Loucy (cell line): Measurements from ENCODE around the gene MACROD2.

Experiments
- H2AFZ ChIP-seq: fragments of 200-600 bp; sonication (generic); 2 replicates; pipeline ENCODE4 v1.6.0; 2016; ENCODE audit warnings: antibody characterized with exemption, mild to moderate bottlenecking, low read length, moderate library complexity
- H3F3A ChIP-seq: fragments of 200-600 bp; 2 replicates; pipeline ENCODE4 v1.6.0; 2016; ENCODE audit warnings: antibody characterized with exemption, low read depth, mild to moderate bottlenecking
- H3K27me3 ChIP-seq: fragments of 200-600 bp; sonication (generic); 2 replicates; pipeline ENCODE4 v1.6.1; 2014; ENCODE audit warnings: low read length, mild to moderate bottlenecking; ENCODE audit not compliant: insufficient read depth, poor library complexity, severe bottlenecking
- H3K36me3 ChIP-seq: fragments of 200-600 bp; sonication (generic); 2 replicates; pipeline ENCODE4 v1.6.1; 2016; ENCODE audit warnings: low read length; ENCODE audit not compliant: insufficient read depth
- H3K4me1 ChIP-seq: fragments of 200-600 bp; sonication (generic); 2 replicates; pipeline ENCODE4 v1.5.1; 2014; ENCODE audit warnings: low read length, mild to moderate bottlenecking; ENCODE audit not compliant: insufficient read depth, poor library complexity, severe bottlenecking
- H3K4me2 ChIP-seq: fragments of 200-600 bp; sonication (generic); 2 replicates; pipeline ENCODE4 v1.6.0; 2014; ENCODE audit warnings: antibody characterized with exemption, low read length, low read depth, mild to moderate bottlenecking; ENCODE audit not compliant: poor library complexity, severe bottlenecking
- H3K4me3 ChIP-seq: fragments of 200-600 bp; sonication (generic); 2 replicates; pipeline ENCODE4 v1.5.1; 2014; ENCODE audit warnings: low read length, mild to moderate bottlenecking, mixed read lengths; ENCODE audit not compliant: poor library complexity, severe bottlenecking
- H3K79me2 ChIP-seq: fragments of 200-600 bp; sonication (generic); 2 replicates; pipeline ENCODE4 v1.6.1; 2014; ENCODE audit warnings: low read length; ENCODE audit not compliant: insufficient read depth
- H3K9ac ChIP-seq: fragments of 200-600 bp; sonication (generic); 2 replicates; pipeline ENCODE4 v1.6.0; 2014; ENCODE audit warnings: mild to moderate bottlenecking, low read depth, low read length, moderate library complexity; ENCODE audit not compliant: poor library complexity, severe bottlenecking
- H3K9me2 ChIP-seq: fragments of 200-600 bp; sonication (generic); replicated peaks from 2 replicates; pipeline ENCODE4 v1.6.1; 2016; ENCODE audit warnings: low read depth, low read length, mixed read lengths
- H3K9me3 ChIP-seq: fragments of 200-600 bp; sonication (generic); 2 replicates; pipeline ENCODE4 v1.6.1; 2014; ENCODE audit warnings: mild to moderate bottlenecking, antibody characterized with exemption, low read length, low read depth; ENCODE audit not compliant: insufficient read depth
- H4K20me1 ChIP-seq: fragments of 200-600 bp; sonication (generic); 2 replicates; pipeline ENCODE4 v1.6.0; 2014; ENCODE audit warnings: antibody characterized with exemption, low read length, mild to moderate bottlenecking; ENCODE audit not compliant: insufficient read depth, poor library complexity, severe bottlenecking
- EZH2phosphoT487 ChIP-seq: fragments of 200-600 bp; IDR thresholded peaks from 2 replicates; pipeline ENCODE4 v1.6.1; 2018; ENCODE audit warnings: antibody characterized with exemption, mild to moderate bottlenecking, moderate library complexity, borderline replicate concordance
- TF ChIP-seq, protein P1 (sequence below): fragments of 200-600 bp; sonication (generic); conservative IDR thresholded peaks from 2 replicates; pipeline ENCODE4 v1.5.1; 2014; ENCODE audit warnings: mild to moderate bottlenecking, antibody characterized with exemption, low read length

The MACROD2 gene

DNA sequence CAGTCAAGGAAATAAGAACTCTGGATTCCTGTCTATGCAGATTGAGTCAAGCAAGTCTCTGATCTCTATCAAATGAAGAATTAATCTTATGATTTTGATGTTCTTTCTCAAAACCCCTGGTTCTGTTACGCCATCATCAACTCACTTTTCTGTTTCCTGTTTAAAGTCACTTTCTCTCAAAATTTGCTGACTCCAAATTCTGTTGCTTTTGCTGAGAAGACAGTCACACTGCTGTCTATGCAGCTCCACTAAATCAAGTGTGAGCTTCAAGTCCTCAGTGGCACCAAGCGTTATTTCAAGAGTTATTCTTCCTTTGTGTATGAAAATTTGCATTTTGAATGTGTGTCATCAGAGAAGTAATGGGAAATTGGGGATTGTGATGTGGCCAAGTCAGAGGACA is 1914.7 kb downstream of the MACROD2 start:
- H3K79me2 ChIP-seq = no peaks in the 10 kb centered on the region
- H4K20me1 ChIP-seq = no peaks in the 10 kb centered on the region
- no peak for TF ChIP-seq EZH2phosphoT487
- TF ChIP-seq, protein P1, sequence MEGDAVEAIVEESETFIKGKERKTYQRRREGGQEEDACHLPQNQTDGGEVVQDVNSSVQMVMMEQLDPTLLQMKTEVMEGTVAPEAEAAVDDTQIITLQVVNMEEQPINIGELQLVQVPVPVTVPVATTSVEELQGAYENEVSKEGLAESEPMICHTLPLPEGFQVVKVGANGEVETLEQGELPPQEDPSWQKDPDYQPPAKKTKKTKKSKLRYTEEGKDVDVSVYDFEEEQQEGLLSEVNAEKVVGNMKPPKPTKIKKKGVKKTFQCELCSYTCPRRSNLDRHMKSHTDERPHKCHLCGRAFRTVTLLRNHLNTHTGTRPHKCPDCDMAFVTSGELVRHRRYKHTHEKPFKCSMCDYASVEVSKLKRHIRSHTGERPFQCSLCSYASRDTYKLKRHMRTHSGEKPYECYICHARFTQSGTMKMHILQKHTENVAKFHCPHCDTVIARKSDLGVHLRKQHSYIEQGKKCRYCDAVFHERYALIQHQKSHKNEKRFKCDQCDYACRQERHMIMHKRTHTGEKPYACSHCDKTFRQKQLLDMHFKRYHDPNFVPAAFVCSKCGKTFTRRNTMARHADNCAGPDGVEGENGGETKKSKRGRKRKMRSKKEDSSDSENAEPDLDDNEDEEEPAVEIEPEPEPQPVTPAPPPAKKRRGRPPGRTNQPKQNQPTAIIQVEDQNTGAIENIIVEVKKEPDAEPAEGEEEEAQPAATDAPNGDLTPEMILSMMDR = no peak
- H3K36me3 ChIP-seq = no peaks in the 10 kb centered on the region
- no peaks in the 10 kb centered on the region for H3K9me3 ChIP-seq
- no peaks in the 10 kb centered on the region for H3F3A ChIP-seq
- H3K9me2 ChIP-seq = no peaks in the 10 kb centered on the region
- H3K4me1 ChIP-seq = no peaks in the 10 kb centered on the region
- H3K4me3 ChIP-seq = no peak overlapping the region
- H3K27me3 ChIP-seq = no peaks in the 10 kb centered on the region
- no peak overlapping the region for H3K4me2 ChIP-seq
- H3K9ac ChIP-seq = no peak overlapping the region
- no peak overlapping the region for H2AFZ ChIP-seq

DNA sequence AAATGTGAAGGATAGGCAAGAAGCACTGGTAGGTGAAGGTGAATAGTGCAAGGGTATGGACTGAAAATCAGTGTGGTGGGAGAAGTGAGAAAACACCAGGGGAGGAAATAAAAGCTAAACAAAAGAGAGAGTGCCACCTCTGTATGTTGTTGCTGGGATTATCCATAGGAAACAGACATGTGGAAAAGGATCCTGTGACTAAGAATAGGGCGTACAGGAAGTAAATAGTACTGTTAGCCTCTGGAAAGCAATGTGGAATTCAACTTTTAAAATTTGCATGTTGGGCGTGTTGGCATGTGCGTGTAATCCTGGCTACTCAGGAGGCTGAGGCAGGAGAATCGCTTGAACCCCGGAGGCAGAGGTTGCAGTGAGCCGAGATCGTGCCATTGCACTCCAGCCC is 1916.3 kb downstream of the MACROD2 start:
- Histone ChIP-seq H3K4me3 (no peak overlapping the region), H3K9me2 (no peaks in the 10 kb centered on the region), H4K20me1 (no peaks in the 10 kb centered on the region), H3K79me2 (no peaks in the 10 kb centered on the region), H3K36me3 (no peaks in the 10 kb centered on the region), H3K4me2 (no peak overlapping the region), H3K9ac (no peak overlapping the region), H3K9me3 (no peaks in the 10 kb centered on the region), H3K4me1 (no peaks in the 10 kb centered on the region), H2AFZ (no peak overlapping the region), H3K27me3 (no peaks in the 10 kb centered on the region), H3F3A (no peaks in the 10 kb centered on the region)
- TF ChIP-seq, protein P1 = no peak
- no peak for TF ChIP-seq EZH2phosphoT487

DNA sequence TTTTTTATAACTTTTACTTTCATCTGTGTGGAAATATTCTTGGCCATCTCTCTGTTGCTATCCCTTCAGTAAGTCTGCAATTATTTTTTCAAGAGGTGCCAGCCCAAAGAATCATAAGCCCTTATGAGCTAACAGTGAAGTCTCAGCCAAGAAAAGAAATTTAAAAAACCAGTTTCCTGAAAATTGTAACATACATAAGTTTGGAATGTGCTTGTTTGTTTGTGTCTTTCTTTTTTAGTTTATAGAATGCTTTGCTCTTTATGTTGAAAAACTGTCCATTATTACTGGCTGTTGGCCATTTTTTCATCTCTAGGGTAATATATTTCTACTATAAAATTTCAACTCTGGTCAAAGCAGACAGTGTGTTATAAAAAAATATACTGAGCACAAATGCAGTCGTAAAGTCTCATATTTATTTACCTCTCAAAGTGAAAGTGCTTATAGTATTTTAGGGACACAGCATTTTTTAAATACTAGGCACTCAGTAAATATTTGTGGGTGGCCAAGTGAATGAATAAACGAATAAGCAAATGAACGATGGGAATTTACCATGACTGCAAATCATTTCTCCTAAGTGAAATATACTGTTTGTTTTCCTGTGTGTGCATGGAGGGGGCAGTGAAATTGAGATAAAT is 1918.2 kb downstream of the MACROD2 start:
- Histone ChIP-seq H3K27me3 (no peaks in the 10 kb centered on the region), H4K20me1 (no peaks in the 10 kb centered on the region), H3K36me3 (no peaks in the 10 kb centered on the region), H3K4me2 (no peak overlapping the region), H3K4me1 (no peaks in the 10 kb centered on the region), H2AFZ (no peak overlapping the region), H3K79me2 (no peaks in the 10 kb centered on the region), H3K9me2 (no peaks in the 10 kb centered on the region), H3K9ac (no peak overlapping the region), H3K9me3 (no peaks in the 10 kb centered on the region), H3K4me3 (no peak overlapping the region), H3F3A (no peaks in the 10 kb centered on the region)
- TF ChIP-seq EZH2phosphoT487 = no peak
- TF ChIP-seq, protein P1 = no peak
